Activated naive CD8-positive, alpha-beta T cell treated with anti-CD3 and anti-CD28 coated beads, Interleukin-2, amount 50 U/mL, for 24 hours (primary cell): ENCODE results near the gene GNB1.

Source experiments
- ATAC-seq: fragments of 150-1000 bp; cut with Tn5 transposase; one replicate; pipeline ENCODE4 v1.10.0; 2021
- DNase-seq: peaks from one replicate; pipeline ENCODE4 v3.0.0; 2021
- H3K27ac Mint-ChIP-seq: one replicate; pipeline ENCODE4 v1.8.0; 2021; ENCODE audit warnings: mild to moderate bottlenecking, mixed read lengths
- H3K27me3 Mint-ChIP-seq: one replicate; pipeline ENCODE4 v1.8.0; 2021; ENCODE audit warnings: mixed read lengths
- H3K36me3 Mint-ChIP-seq: one replicate; pipeline ENCODE4 v1.8.0; 2021; ENCODE audit warnings: low read depth, mixed read lengths
- H3K4me1 Mint-ChIP-seq: one replicate; pipeline ENCODE4 v1.8.0; 2021; ENCODE audit warnings: mixed read lengths
- H3K4me3 Mint-ChIP-seq: one replicate; pipeline ENCODE4 v1.8.0; 2021; ENCODE audit warnings: mild to moderate bottlenecking, moderate library complexity, mixed read lengths
- H3K9me3 Mint-ChIP-seq: one replicate; pipeline ENCODE4 v1.8.0; 2021; ENCODE audit warnings: mixed read lengths

The GNB1 gene

GRCh38 chr1:1852619-1853414, 38.1 kb downstream of the GNB1 start:
- peak; percentile 42 for ATAC-seq
- H3K9me3 Mint-ChIP-seq, result no peaks in the 10 kb centered on the region
- H3K4me1 Mint-ChIP-seq, result peaks cover 47% of the 10 kb centered on the region
- H3K27ac Mint-ChIP-seq, result no peak overlapping the region
- no peak overlapping the region for H3K4me3 Mint-ChIP-seq
- H3K36me3 Mint-ChIP-seq, result peaks cover 17% of the 10 kb centered on the region
- no peak for DNase-seq
- H3K27me3 Mint-ChIP-seq, result no peaks in the 10 kb centered on the region

GRCh38 chr1:1847890-1848289, 43.0 kb downstream of the GNB1 start:
- H3K4me3 Mint-ChIP-seq, result no peak overlapping the region
- no peak for ATAC-seq
- H3K36me3 Mint-ChIP-seq, result peaks cover 16% of the 10 kb centered on the region
- no peak for DNase-seq
- peaks cover 46% of the 10 kb centered on the region for H3K4me1 Mint-ChIP-seq
- no peaks in the 10 kb centered on the region for H3K9me3 Mint-ChIP-seq
- H3K27me3 Mint-ChIP-seq, result no peaks in the 10 kb centered on the region
- no peak overlapping the region for H3K27ac Mint-ChIP-seq

- Mint-ChIP-seq H3K27me3 (no peaks in the 10 kb centered on the region), H3K4me1 (peaks cover 50% of the 10 kb centered on the region), H3K36me3 (peaks cover 16% of the 10 kb centered on the region), H3K27ac (no peak overlapping the region), H3K9me3 (no peaks in the 10 kb centered on the region), H3K4me3 (no peak overlapping the region)
- no peak for ATAC-seq
- DNase-seq, result no peak
Observed at GRCh38 chr1:1847061-1847850, 43.6 kb downstream of the GNB1 start.

GRCh38 chr1:1846386-1846918, 44.4 kb downstream of the GNB1 start:
- peaks cover 56% of the 10 kb centered on the region for H3K4me1 Mint-ChIP-seq
- ATAC-seq, result no peak
- H3K36me3 Mint-ChIP-seq, result peaks cover 14% of the 10 kb centered on the region
- H3K9me3 Mint-ChIP-seq, result no peaks in the 10 kb centered on the region
- H3K27ac Mint-ChIP-seq, result no peak overlapping the region
- no peak for DNase-seq
- no peaks in the 10 kb centered on the region for H3K27me3 Mint-ChIP-seq
- H3K4me3 Mint-ChIP-seq, result no peak overlapping the region

GRCh38 chr1:1842360-1843146, 48.3 kb downstream of the GNB1 start:
- Mint-ChIP-seq H3K27me3 (no peaks in the 10 kb centered on the region), H3K9me3 (no peaks in the 10 kb centered on the region), H3K4me3 (no peak overlapping the region), H3K36me3 (peaks cover 6% of the 10 kb centered on the region), H3K4me1 (peaks cover 48% of the 10 kb centered on the region), H3K27ac (peak overlapping the region; percentile 60)
- no peak for DNase-seq
- ATAC-seq, result no peak

- no peak overlapping the region for H3K4me3 Mint-ChIP-seq
- no peaks in the 10 kb centered on the region for H3K27me3 Mint-ChIP-seq
- DNase-seq, result no peak
- peaks cover 6% of the 10 kb centered on the region for H3K36me3 Mint-ChIP-seq
- ATAC-seq, result no peak
- H3K4me1 Mint-ChIP-seq, result peaks cover 42% of the 10 kb centered on the region
- H3K9me3 Mint-ChIP-seq, result no peaks in the 10 kb centered on the region
- peak overlapping the region; percentile 72 for H3K27ac Mint-ChIP-seq
Observed at GRCh38 chr1:1841575-1841995, 49.3 kb downstream of the GNB1 start.

GRCh38 chr1:1839311-1839965, 51.4 kb downstream of the GNB1 start:
- H3K27me3 Mint-ChIP-seq, result no peaks in the 10 kb centered on the region
- no peak overlapping the region for H3K27ac Mint-ChIP-seq
- H3K4me3 Mint-ChIP-seq, result no peak overlapping the region
- no peak for ATAC-seq
- H3K4me1 Mint-ChIP-seq, result peaks cover 36% of the 10 kb centered on the region
- H3K36me3 Mint-ChIP-seq, result peaks cover 3% of the 10 kb centered on the region
- H3K9me3 Mint-ChIP-seq, result no peaks in the 10 kb centered on the region
- DNase-seq, result no peak

GRCh38 chr1:1836119-1836518, 54.8 kb downstream of the GNB1 start:
- no peak for ATAC-seq

GRCh38 chr1:1835546-1835945, 55.3 kb downstream of the GNB1 start:
- H3K4me1 Mint-ChIP-seq, result peaks cover 19% of the 10 kb centered on the region
- no peak for ATAC-seq

More at GRCh38 chr1:1836119-1836518, 54.8 kb downstream of the GNB1 start:
- Mint-ChIP-seq H3K27me3 (no peaks in the 10 kb centered on the region), H3K4me1 (peaks cover 25% of the 10 kb centered on the region), H3K4me3 (no peak overlapping the region), H3K27ac (no peak overlapping the region), H3K9me3 (no peaks in the 10 kb centered on the region), H3K36me3 (peaks cover 16% of the 10 kb centered on the region)
- no peak for DNase-seq

GRCh38 chr1:1833916-1834325, 57.0 kb downstream of the GNB1 start:
- no peaks in the 10 kb centered on the region for H3K27me3 Mint-ChIP-seq
- peaks cover 22% of the 10 kb centered on the region for H3K36me3 Mint-ChIP-seq
- H3K27ac Mint-ChIP-seq, result peak overlapping the region; percentile 34
- no peaks in the 10 kb centered on the region for H3K9me3 Mint-ChIP-seq
- H3K4me3 Mint-ChIP-seq, result no peak overlapping the region
- peaks cover 22% of the 10 kb centered on the region for H3K4me1 Mint-ChIP-seq
- ATAC-seq (no peak), DNase-seq (no peak)

More at GRCh38 chr1:1835546-1835945, 55.3 kb downstream of the GNB1 start:
- no peak overlapping the region for H3K4me3 Mint-ChIP-seq
- peaks cover 18% of the 10 kb centered on the region for H3K36me3 Mint-ChIP-seq
- H3K27ac Mint-ChIP-seq, result no peak overlapping the region
- DNase-seq, result no peak
- no peaks in the 10 kb centered on the region for H3K9me3 Mint-ChIP-seq
- no peaks in the 10 kb centered on the region for H3K27me3 Mint-ChIP-seq

- no peak overlapping the region for H3K4me3 Mint-ChIP-seq
- no peaks in the 10 kb centered on the region for H3K27me3 Mint-ChIP-seq
- H3K36me3 Mint-ChIP-seq, result peaks cover 22% of the 10 kb centered on the region
- DNase-seq, result no peak
- peaks cover 26% of the 10 kb centered on the region for H3K4me1 Mint-ChIP-seq
- H3K9me3 Mint-ChIP-seq, result no peaks in the 10 kb centered on the region
- no peak for ATAC-seq
- no peak overlapping the region for H3K27ac Mint-ChIP-seq
Observed at GRCh38 chr1:1833456-1833855, 57.4 kb downstream of the GNB1 start.

- DNase-seq (no peak), ATAC-seq (peak; percentile 52)
- H3K4me1 Mint-ChIP-seq, result peaks cover 30% of the 10 kb centered on the region
- no peaks in the 10 kb centered on the region for H3K9me3 Mint-ChIP-seq
- H3K4me3 Mint-ChIP-seq, result no peak overlapping the region
- H3K36me3 Mint-ChIP-seq, result peaks cover 22% of the 10 kb centered on the region
- no peaks in the 10 kb centered on the region for H3K27me3 Mint-ChIP-seq
- no peak overlapping the region for H3K27ac Mint-ChIP-seq
Observed at GRCh38 chr1:1832820-1833219, 58.1 kb downstream of the GNB1 start.

GRCh38 chr1:1832166-1832565, 58.7 kb downstream of the GNB1 start:
- no peaks in the 10 kb centered on the region for H3K27me3 Mint-ChIP-seq
- no peak for ATAC-seq
- peak overlapping the region; percentile 53 for H3K27ac Mint-ChIP-seq
- no peaks in the 10 kb centered on the region for H3K9me3 Mint-ChIP-seq
- H3K36me3 Mint-ChIP-seq, result peaks cover 21% of the 10 kb centered on the region
- DNase-seq, result no peak
- no peak overlapping the region for H3K4me3 Mint-ChIP-seq
- H3K4me1 Mint-ChIP-seq, result peaks cover 35% of the 10 kb centered on the region
